C4-2B (cell line): ENCODE data around the gene PCNX1.

ENCODE experiments used
- H3K27ac ChIP-seq: fragments of 450-650 bp; 2 replicates; pipeline ENCODE4 v1.5.1; 2017
- ZFX ChIP-seq: fragments of 450-650 bp; IDR thresholded peaks from 2 replicates; pipeline ENCODE4 v1.6.1; 2017
- TF ChIP-seq, protein P1 (sequence below): fragments of 450-650 bp; conservative IDR thresholded peaks from 2 replicates; pipeline ENCODE4 v1.5.1; 2017; ENCODE audit warnings: mild to moderate bottlenecking

Gene PCNX1

GRCh38 chr14:70982200-70982599 lies 74.9 kb downstream of the PCNX1 start:
- no peak overlapping the region for H3K27ac ChIP-seq
- TF ChIP-seq, protein P1, sequence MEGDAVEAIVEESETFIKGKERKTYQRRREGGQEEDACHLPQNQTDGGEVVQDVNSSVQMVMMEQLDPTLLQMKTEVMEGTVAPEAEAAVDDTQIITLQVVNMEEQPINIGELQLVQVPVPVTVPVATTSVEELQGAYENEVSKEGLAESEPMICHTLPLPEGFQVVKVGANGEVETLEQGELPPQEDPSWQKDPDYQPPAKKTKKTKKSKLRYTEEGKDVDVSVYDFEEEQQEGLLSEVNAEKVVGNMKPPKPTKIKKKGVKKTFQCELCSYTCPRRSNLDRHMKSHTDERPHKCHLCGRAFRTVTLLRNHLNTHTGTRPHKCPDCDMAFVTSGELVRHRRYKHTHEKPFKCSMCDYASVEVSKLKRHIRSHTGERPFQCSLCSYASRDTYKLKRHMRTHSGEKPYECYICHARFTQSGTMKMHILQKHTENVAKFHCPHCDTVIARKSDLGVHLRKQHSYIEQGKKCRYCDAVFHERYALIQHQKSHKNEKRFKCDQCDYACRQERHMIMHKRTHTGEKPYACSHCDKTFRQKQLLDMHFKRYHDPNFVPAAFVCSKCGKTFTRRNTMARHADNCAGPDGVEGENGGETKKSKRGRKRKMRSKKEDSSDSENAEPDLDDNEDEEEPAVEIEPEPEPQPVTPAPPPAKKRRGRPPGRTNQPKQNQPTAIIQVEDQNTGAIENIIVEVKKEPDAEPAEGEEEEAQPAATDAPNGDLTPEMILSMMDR, result no peak
- TF ChIP-seq ZFX, result no peak

GRCh38 chr14:70987041-70987440 lies 79.8 kb downstream of the PCNX1 start:
- TF ChIP-seq ZFX, result no peak
- TF ChIP-seq, protein P1, result no peak
- H3K27ac ChIP-seq, result no peak overlapping the region

DNA sequence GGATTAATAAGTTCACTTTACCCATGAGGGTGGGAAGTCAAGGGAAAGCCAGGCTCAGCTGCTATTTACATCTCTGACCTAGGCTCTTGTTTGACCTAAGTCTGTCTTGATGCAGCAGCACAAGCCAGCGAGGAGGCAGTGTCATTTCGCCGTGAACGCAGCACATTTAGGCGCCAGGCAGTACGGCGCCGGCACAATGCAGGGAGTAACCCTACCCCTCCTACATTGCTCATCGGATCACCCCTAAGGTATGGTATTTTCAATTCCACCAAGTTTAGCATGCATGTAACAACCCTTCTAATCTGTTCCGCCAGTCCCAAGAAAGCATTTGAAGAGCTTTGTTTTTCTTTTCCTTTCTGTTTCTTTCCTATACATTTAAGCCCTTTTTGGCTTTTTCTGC lies 81.2 kb downstream of the PCNX1 start:
- H3K27ac ChIP-seq, result peak overlapping the region; percentile 33; the same call in 1 of the 2 replicates
- no peak for TF ChIP-seq ZFX
- TF ChIP-seq, protein P1, result no peak

GRCh38 chr14:70993931-70994330 lies 86.7 kb downstream of the PCNX1 start:
- H3K27ac ChIP-seq, result no peak overlapping the region
- no peak for TF ChIP-seq ZFX
- TF ChIP-seq, protein P1, result no peak

DNA sequence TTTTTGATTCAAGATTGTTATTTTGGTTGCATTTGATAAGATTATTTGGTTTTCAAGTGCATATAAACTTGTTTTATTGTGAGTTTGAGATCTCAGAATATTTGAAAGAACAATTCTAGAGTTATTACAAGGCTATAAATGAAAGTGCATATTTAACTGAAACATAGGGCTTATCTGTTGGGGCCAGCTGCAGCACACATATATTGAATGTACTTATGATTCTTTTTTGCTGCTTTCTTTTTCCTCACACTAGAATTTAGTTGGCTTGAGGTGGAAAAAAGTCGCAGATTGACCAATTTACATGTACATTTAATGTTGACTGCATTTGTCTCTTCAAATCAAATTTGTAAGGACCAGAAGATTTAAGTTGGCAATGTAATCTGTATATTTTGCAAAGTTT lies 88.0 kb downstream of the PCNX1 start:
- TF ChIP-seq ZFX, result no peak
- TF ChIP-seq, protein P1, result no peak
- H3K27ac ChIP-seq, result no peak overlapping the region

DNA sequence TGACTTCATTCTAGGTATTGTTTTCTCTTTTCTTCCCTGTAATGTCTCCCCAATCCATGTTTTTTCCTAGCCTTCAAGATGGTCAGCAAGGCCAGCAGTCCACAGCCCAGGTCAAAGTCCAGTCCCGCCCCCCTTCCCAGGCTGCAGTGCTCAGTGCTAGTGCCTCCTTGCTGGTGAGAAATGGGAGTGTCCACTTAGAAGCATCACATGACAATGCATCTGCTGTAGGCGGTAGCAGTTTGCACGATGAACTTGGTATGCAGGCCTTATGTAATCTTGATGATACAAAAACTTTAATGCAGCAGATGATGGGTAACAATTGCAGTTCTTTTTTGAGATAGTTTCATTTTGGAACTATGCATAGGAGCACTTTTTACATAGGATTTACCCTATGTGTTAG lies 88.4 kb downstream of the PCNX1 start:
- H3K27ac ChIP-seq, result no peak overlapping the region
- no peak for TF ChIP-seq ZFX
- TF ChIP-seq, protein P1, result no peak

GRCh38 chr14:70999117-70999516 lies 91.9 kb downstream of the PCNX1 start:
- TF ChIP-seq, protein P1, result no peak
- no peak for TF ChIP-seq ZFX
- H3K27ac ChIP-seq, result no peak overlapping the region
